DOHH2 (cell line): ENCODE data around the gene C5.

Experiments
- H3F3A ChIP-seq: fragments of 200-600 bp; sonication (generic), shearing (Covaris generic); 2 replicates; pipeline ENCODE4 v1.6.0; 2016; ENCODE audit warnings: antibody characterized with exemption, mild to moderate bottlenecking; ENCODE audit not compliant: control insufficient read depth, insufficient read depth
- H3K27ac ChIP-seq: fragments of 200-600 bp; sonication (generic); 2 replicates; pipeline ENCODE4 v1.5.1; 2014; ENCODE audit warnings: low read depth, mild to moderate bottlenecking, low read length, moderate library complexity
- H3K27me3 ChIP-seq: fragments of 200-600 bp; sonication (generic); 2 replicates; pipeline ENCODE4 v1.6.1; 2014; ENCODE audit warnings: mild to moderate bottlenecking, low read length, mixed read lengths; ENCODE audit not compliant: control insufficient read depth
- H3K36me3 ChIP-seq: fragments of 200-600 bp; sonication (generic); 2 replicates; pipeline ENCODE4 v1.6.1; 2014; ENCODE audit warnings: mild to moderate bottlenecking, low read length, moderate library complexity, mixed read lengths; ENCODE audit not compliant: control insufficient read depth
- H3K4me1 ChIP-seq: fragments of 200-600 bp; sonication (generic); 2 replicates; pipeline ENCODE4 v1.6.1; 2014; ENCODE audit warnings: mild to moderate bottlenecking, low read length, mixed read lengths; ENCODE audit not compliant: control insufficient read depth
- H3K4me2 ChIP-seq: fragments of 200-600 bp; sonication (generic); 2 replicates; pipeline ENCODE4 v1.6.0; 2014; ENCODE audit warnings: mild to moderate bottlenecking, low read length, moderate library complexity
- H3K4me3 ChIP-seq: fragments of 200-600 bp; sonication (generic); 2 replicates; pipeline ENCODE4 v1.5.1; 2014; ENCODE audit warnings: mild to moderate bottlenecking, low read length, mixed read lengths
- H3K79me2 ChIP-seq: fragments of 200-600 bp; sonication (generic); 2 replicates; pipeline ENCODE4 v1.6.1; 2014; ENCODE audit warnings: mild to moderate bottlenecking, low read length, mixed read lengths; ENCODE audit not compliant: control insufficient read depth
- H3K9me2 ChIP-seq: fragments of 200-600 bp; sonication (generic); replicated peaks from 2 replicates; pipeline ENCODE4 v1.6.1; 2014; ENCODE audit warnings: mild to moderate bottlenecking, low read length, mixed read lengths; ENCODE audit not compliant: control insufficient read depth
- H3K9me3 ChIP-seq: fragments of 200-600 bp; sonication (generic); 2 replicates; pipeline ENCODE4 v1.6.1; 2014; ENCODE audit warnings: antibody characterized with exemption, low read length, mixed read lengths; ENCODE audit not compliant: control insufficient read depth, insufficient read depth
- H4K20me1 ChIP-seq: fragments of 200-600 bp; sonication (generic); 2 replicates; pipeline ENCODE4 v1.6.0; 2014; ENCODE audit warnings: low read depth, mild to moderate bottlenecking, antibody characterized with exemption, low read length, moderate library complexity; ENCODE audit not compliant: control insufficient read depth, insufficient read depth
- CTCF ChIP-seq: fragments of 200-600 bp; sonication (generic); IDR thresholded peaks from one replicate; pipeline ENCODE4 v1.5.1; 2014; ENCODE audit warnings: antibody characterized with exemption, mild to moderate bottlenecking, low read depth, low read length; ENCODE audit not compliant: poor library complexity, severe bottlenecking
- EZH2phosphoT487 ChIP-seq: fragments of 200-600 bp; sonication (generic); IDR thresholded peaks from 2 replicates; pipeline ENCODE4 v1.6.1; 2017; ENCODE audit warnings: borderline replicate concordance, mild to moderate bottlenecking, antibody characterized with exemption, low read length, moderate library complexity, mixed read lengths

C5 gene

GRCh38 chr9:120927269-120928014 lies 122.6 kb downstream of the C5 start:
- Histone ChIP-seq H3K4me2 (peak overlapping the region; percentile 95), H3K27me3 (no peaks in the 10 kb centered on the region)

GRCh38 chr9:120926397-120926928 lies 123.6 kb downstream of the C5 start, which contains the start of gene TRAF1:
TRAF1 (minus strand) TSS chr9:120926796; CDS start chr9:120926075, 721 bp downstream.
- no peaks in the 10 kb centered on the region for H3K9me3 ChIP-seq
- TF ChIP-seq CTCF: no peak
- no peak for TF ChIP-seq EZH2phosphoT487
- H3K27me3 ChIP-seq: no peaks in the 10 kb centered on the region
- peaks cover 15% of the 10 kb centered on the region; the same call in 1 of the 2 replicates for H3K36me3 ChIP-seq
- peaks cover 26% of the 10 kb centered on the region for H3F3A ChIP-seq
- H3K9me2 ChIP-seq: no peaks in the 10 kb centered on the region
- no peaks in the 10 kb centered on the region for H4K20me1 ChIP-seq
- peak within 1 kb of the TSS; percentile 82 for H3K27ac ChIP-seq
- peaks cover 97% of the 10 kb centered on the region for H3K4me1 ChIP-seq
- H3K4me2 ChIP-seq: peak within 1 kb of the TSS; percentile 95
- peaks cover 13% of the 10 kb centered on the region for H3K79me2 ChIP-seq
- peak within 1 kb of the TSS; percentile 88 for H3K4me3 ChIP-seq

More at GRCh38 chr9:120927269-120928014, 122.6 kb downstream of the C5 start:
- Histone ChIP-seq H3F3A (peaks cover 35% of the 10 kb centered on the region), H3K9me3 (no peaks in the 10 kb centered on the region), H3K4me1 (peaks cover 97% of the 10 kb centered on the region), H4K20me1 (no peaks in the 10 kb centered on the region), H3K27ac (peak overlapping the region; percentile 82), H3K9me2 (no peaks in the 10 kb centered on the region), H3K4me3 (peak overlapping the region; percentile 88), H3K79me2 (peaks cover 13% of the 10 kb centered on the region), H3K36me3 (peaks cover 10% of the 10 kb centered on the region; the same call in 1 of the 2 replicates)
- TF ChIP-seq CTCF (no peak), EZH2phosphoT487 (no peak)

GRCh38 chr9:120925535-120926396 lies 124.3 kb downstream of the C5 start:
- peak overlapping the region; percentile 95 for H3K4me2 ChIP-seq
- no peaks in the 10 kb centered on the region for H3K9me3 ChIP-seq
- H3K27me3 ChIP-seq: no peaks in the 10 kb centered on the region
- TF ChIP-seq EZH2phosphoT487: no peak
- no peak for TF ChIP-seq CTCF
- peak overlapping the region; percentile 88 for H3K4me3 ChIP-seq
- peaks cover 13% of the 10 kb centered on the region for H3K79me2 ChIP-seq
- no peaks in the 10 kb centered on the region for H4K20me1 ChIP-seq
- peaks cover 97% of the 10 kb centered on the region for H3K4me1 ChIP-seq
- H3K27ac ChIP-seq: peak overlapping the region; percentile 82
- no peaks in the 10 kb centered on the region for H3K9me2 ChIP-seq
- H3F3A ChIP-seq: peaks cover 19% of the 10 kb centered on the region
- H3K36me3 ChIP-seq: peaks cover 15% of the 10 kb centered on the region
